GM18526 (cell line): ENCODE measurements around the gene RNU6-1.

Experiments used
- POLR2A ChIP-seq: IDR thresholded peaks from 3 replicates; pipeline ENCODE4 v1.6.1; 2011; ENCODE audit not compliant: insufficient read length; ENCODE audit errors: extremely low read depth

Gene RNU6-1

DNA sequence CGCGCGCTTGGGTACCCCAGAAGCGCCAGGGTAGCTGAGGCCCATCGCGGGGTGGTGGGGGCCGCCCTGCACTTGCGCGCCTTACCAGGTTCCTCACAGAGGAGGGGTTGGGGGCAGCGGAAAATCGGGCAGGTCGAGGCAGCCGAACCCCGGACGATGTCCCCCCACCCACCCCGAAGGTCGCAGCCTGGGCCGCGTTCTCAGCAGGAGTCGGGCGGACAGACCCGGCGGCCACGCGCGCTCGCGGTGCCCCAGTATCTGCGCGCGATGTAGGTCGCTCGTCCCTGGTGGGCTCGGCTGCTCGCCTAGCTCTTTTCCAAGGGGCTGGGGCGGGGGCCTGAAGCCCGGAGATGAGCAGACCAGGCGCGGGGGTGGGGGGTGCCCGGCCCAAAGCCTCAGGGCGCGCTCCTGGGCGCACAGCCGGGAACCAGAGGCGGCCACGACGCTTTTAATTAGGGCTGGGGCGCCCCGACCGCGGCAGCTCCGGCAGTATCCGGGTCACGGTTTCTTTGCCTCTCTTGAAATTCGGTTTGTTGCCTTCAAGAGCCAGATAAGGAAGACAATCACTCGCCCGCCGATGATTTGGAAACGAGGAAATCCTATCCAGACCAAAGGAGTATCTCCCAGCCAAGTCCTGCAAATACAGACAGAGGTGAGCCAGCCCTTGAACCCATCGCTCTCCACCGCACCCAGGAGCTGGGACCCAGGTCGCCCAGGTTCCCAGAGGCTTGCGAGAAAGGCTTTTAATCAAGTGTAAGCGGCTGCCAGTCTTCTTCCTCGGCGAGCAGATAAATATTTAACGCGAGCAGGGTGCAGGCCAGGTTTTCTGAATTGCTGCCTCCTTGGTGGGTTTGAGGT, 10.0 kb downstream of the RNU6-1 start:
- no peak for TF ChIP-seq POLR2A

DNA sequence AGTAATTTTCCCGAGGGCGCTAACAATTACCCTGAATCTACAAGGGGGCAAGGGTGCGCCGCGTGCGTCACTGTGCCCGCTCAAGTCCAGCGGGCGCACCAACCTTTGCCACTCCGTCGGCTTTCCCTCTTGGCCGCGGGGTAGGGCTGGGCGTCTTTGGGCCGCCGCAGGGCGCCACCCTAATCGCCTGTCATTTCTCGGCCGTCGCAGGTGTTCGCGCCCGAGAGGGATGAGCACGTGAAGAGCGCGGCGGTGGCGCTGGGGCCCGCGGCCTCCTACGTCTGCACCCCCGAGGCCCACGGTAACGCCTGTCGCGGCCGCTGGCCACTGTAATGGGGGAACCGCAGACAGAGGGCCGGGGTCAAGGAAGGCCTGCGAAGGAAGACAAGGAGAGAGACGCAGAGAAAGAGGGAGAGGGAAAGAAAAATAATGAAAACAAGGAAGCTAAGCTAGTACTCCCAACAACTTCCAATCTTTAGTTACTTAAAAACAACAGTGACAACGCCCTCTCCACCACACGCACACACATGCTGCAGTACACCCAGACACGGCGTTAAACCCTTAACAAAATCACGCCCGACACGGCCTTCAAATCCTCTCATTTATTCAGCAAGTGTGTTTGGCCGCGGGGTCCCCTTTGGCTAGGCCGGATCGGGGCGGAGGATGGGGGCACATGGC, 10.7 kb downstream of the RNU6-1 start:
- TF ChIP-seq POLR2A = no peak

DNA sequence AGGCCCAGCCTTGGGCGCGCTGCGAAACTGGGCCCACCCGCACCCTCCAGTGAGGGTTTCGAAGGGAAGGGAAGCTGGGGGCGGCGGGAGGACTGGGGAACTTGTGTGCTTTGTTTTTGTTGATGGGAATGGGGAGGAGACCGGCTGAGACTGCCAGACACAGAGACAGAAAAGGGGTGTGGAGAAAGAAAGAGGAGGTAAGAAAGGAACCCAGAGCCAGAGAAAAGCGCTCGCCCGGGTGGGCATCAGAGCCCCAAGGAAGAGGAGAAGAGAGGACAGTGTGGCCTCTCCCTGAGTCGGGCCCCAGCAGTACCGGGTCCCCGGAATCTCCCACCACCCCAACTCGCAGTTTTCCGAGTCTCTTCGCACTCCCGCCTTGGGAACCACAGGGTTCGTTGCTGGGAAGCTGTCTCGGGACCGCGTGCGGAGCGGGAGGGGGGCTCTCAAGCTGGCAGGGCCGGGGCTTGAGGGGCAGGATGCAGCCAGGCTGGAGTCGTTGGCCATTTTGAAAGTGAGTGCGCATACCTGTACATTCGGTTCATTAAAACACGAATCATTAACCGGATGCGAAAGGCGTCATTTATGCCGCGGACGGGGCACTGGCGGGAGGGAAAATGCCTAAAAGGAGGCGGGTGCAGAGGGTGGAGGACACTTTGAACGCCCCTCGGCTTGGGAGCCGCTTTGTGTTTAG, 11.4 kb downstream of the RNU6-1 start:
- TF ChIP-seq POLR2A = no peak

DNA sequence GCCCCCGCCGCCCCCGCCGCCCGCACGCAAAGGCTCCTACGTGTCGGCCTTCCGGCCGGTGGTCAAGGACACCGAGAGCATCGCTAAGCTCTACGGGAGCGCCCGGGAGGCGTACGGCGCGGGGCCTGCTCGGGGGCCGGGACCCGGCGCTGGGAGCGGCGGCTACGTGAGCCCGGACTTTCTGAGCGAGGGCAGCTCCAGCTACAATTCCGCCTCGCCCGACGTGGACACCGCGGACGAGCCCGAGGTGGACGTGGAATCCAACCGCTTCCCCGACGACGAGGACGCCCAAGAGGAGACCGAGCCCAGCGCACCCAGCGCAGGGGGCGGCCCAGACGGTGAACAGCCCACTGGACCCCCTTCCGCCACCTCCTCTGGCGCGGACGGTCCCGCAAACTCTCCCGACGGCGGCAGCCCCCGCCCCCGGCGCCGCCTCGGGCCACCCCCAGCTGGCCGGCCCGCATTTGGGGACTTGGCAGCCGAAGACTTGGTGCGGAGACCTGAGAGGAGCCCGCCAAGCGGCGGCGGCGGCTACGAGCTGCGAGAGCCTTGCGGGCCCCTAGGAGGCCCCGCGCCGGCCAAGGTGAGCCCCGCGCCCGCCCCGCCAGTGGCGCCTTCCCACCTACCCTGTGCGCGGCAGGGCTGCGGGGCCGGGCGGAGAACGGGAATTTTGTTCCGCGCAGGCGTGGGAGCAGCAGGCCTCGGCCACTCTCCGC, 12.1 kb downstream of the RNU6-1 start:
- TF ChIP-seq POLR2A = no peak

DNA sequence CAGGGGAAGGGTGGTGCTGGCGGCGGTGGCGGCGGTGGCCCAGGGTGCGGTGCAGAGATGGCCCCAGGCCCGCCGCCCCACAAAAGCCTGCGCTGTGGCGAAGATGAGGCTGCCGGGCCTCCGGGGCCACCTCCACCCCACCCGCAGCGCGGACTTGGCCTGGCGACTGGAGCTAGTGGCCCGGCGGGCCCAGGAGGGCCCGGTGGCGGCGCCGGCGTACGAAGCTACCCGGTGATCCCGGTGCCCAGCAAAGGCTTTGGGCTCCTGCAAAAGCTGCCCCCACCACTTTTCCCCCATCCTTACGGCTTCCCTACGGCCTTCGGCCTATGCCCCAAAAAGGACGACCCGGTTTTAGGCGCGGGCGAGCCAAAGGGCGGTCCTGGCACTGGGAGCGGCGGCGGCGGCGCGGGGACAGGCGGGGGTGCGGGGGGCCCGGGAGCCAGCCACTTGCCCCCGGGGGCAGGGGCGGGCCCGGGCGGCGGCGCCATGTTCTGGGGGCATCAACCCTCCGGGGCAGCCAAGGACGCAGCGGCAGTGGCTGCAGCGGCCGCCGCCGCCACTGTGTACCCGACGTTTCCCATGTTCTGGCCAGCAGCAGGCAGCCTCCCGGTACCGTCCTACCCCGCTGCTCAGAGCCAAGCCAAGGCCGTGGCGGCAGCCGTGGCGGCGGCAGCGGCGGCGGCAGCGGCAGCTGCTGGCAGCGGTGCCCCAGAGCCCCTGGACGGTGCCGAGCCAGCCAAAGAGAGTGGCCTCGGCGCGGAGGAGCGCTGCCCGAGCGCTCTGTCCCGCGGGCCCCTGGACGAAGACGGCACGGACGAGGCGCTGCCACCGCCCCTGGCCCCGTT, 12.9 kb downstream of the RNU6-1 start:
- no peak for TF ChIP-seq POLR2A

DNA sequence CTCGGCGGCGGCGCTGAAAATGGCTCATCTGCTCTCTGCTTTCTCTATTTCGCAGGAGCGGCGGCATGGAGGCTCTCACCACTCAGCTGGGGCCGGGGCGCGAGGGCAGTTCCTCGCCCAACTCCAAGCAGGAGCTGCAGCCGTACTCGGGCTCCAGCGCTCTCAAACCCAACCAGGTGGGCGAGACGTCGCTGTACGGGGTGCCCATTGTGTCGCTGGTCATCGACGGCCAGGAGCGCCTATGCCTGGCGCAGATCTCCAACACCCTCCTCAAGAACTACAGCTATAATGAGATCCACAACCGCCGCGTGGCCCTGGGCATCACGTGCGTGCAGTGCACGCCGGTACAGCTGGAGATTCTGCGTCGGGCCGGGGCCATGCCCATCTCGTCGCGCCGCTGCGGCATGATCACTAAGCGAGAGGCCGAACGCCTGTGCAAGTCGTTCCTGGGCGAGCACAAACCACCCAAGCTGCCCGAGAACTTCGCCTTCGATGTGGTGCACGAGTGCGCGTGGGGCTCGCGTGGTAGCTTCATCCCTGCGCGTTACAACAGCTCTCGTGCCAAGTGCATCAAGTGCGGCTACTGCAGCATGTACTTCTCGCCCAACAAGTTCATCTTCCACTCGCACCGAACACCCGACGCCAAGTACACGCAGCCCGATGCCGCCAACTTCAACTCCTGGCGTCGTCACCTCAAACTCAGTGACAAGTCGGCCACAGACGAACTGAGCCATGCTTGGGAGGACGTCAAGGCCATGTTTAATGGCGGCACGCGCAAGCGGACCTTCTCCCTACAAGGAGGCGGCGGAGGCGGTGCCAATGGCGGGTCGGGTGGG, 13.7 kb downstream of the RNU6-1 start:
- TF ChIP-seq POLR2A = no peak

DNA sequence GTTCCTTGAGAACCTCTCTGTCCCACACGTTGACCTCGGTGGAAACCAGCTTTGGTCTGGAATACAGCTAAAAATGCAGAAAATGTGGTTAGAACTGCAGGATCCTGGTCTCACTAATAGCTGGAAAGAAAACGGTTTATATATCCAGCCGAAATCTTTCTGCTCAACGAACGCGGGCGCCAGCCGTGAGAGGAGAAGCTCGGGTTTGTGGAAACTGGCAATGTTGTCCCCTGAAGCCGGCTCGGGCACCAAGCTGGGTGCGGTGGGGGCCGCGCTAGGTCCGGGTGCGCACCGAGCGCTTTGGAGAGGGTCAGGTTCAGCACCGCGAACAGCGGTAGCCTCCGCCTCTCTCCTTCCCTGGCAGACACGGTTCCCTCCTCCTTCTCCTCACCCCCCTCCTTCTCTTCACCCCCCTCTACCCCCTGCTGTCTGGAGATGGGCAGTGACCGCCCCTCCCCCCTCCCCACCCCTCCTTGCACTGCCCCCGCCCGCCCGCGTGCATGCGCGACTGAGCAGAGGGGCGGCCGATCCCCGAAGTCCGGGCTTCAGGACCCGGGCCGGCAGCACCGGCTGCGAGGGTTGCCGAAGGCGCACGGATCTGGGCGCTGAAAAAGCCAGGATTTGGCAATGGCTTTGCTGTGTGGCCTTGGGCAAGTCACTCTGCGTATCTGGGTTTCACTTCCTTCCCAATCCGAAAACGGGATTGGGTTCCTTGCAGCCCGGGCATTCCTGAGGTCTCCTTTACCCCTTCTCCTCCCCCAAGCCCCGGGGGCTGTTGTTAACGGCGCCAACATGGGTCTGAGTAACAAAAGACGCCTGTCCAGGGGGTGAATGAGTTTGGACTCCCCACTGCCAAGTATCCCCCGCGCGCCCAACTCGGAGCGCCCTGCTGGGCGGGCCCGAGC, 14.6 kb downstream of the RNU6-1 start, which contains the start of gene SKOR1:
Gene SKOR1 (plus strand): TSS at position 534 of the 905 bp plus-strand sequence. CDS start 94 bp downstream, at position 628.
- no peak for TF ChIP-seq POLR2A

DNA sequence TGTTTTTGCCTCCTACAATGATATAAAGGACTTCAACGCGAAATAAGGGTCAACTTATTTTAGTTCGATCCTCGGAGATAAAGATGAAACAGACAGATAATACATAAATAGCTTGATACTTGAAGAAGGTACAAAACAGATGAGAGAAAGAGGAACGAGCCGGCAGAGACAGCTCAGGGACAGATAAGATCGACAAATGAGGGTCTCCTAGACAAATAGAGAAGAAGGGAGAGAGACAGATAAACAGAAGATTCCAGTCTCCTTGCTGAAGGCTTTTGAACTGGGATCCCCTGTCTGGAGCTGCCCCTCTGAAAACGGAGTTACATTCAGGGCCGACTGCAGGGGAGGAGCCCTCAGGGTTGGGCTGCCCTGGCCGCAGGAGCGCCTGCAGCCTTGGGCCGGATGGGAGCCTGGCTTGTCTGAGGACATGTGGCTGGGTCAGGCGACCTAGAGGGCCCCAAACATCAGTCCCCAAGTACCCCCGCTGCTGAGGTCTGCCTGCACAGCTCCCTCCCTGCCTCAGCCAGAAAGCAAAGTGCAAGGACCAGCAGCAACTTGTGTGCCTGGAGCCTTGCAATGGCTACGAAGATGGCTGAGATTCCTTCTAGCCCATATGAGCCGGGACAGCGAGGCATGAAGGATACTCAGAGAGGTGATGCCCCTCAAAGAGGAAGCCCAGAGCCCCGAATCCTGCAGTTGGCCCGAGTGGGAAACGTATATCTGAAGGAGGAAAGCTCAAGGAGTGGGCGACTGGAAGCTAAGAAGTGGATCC, 15.5 kb downstream of the RNU6-1 start:
- no peak for TF ChIP-seq POLR2A

DNA sequence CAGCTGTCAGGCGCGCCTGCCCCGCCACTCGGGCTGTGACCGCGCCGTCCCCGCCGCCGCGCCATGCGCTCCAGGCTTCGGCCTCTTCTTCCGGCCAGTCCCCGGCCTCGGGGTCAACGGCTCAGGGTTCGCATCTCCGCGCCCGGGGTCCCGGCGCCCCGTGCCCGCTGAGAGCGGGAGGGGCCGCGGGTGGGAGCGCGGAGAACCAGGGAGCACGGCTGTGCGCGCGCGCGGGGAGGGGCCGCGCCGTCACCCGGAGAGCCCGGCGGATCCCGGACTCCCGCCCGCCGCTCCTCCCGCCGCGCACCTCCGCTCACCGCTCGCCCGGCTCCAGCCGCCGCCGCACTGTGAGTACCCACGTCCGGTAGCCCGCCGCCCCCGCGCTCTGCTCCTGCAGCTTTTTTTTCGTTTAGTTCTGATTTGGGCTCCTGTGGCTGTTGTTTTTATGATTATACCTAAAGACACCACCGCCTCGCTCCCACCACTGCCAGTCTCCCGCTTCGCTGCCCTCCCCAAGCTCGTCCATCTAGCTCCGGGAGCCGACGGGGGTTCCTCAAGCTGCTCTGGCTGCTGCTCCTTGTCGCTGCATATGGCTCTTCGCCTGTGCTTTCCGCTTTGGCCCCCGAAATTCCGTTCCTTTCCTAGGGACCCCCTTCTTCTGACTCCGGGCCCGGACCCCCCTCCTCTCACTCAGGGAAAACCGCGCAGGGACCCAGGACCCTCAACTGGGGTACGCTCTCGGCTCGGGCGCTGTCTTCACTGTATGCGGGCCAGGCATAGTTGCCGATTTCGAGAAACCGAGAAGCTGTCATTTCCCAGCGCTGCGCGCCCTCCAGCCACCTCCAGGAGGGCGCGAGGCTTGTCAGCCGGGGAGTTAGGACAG, 16.3 kb downstream of the RNU6-1 start:
- no peak for TF ChIP-seq POLR2A

DNA sequence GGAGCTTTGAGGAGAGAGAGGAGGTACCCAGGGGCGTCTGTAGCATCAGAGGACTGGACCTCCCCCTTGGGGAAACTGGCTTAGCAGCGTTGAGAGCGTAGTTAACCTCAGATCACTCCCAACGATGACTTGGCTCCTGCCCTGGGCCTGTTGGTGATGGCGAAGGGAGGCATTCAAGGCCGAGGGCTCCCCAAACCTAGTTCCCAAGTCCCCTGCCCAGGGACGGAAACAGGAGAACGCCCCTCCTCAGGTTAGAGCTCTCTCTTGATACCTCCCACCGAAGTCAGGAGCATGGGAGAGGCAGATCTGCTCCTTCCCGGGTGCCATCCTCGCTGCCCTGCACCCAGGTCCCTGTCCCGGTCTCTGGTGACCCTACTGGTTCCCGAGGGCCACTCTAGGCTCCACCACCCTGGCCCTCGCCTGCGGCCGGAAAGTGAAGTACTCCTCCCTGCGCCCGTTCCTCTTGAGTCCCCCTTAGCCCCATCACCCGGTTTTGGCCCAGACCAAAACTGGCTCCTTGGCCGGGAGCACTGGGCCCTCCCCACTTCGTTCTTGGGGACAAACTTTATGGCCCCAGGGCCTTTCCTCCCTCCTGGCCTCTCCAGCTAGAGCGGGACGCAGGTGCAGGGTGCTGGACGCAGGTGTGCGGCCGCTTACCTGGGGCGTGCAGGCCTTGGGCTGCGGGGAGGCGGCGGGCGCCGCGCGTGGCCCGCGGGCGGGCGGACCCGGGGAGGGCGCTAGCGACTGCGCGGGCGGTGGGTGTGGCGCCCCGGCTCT, 17.1 kb downstream of the RNU6-1 start:
- TF ChIP-seq POLR2A = no peak
